ENCODE measurements around the gene LYRM4. TPM values are rescaled to one million over a fixed set of nuclear protein-coding genes. Genes with fewer than 3 reads are reported as not detected.
A peak's percentile ranks its signal among the peaks of the same experiment; 100 is the strongest.

LYRM4 gene
- total RNA-seq, 1 donor from 2014 or later = 23.3 TPM

GRCh38 chr6:5249451-5250122 is 11.2 kb downstream of the LYRM4 start:
- ATAC-seq = no peak
- intact Hi-C loops (cut with DNase I) = no loop called here

DNA sequence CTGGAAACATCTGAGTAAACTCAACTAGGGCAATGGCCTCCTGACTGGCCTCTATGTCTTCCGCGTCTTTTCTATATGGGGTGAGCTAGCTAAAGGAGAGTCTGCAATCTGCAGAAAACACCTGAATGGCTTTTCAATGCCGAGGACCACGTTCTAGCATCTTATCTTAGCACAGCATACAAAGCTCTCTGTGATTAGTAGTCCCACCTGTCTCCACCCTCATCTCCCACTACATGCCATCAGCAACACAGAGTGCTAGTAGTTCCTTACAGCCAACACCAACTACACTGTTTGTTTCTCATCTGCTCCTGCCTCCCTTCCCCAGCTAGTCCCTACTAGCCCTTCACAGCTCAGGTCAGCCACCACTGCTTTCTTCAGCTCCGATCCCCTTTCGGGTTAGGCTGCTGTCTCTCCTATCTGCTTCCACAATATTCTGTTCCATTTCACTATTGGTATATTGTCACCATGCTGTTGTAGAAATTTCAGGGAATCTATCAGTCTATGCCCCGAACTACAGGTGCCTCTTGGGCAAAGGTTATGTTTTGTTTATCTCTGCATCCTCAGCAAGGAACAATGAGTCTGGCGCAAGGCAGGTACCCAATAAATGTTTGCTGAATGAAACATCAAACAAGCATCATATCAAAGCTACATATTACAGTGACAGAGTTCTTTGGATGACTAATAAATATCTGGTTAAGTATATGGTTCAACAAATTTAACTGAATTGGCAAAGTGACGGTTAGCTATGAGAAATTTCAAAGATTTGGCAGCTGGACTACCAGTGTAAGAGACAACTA is 12.2 kb downstream of the LYRM4 start:
- ATAC-seq (no peak), DNase-seq (ENCODE audit: missing footprints) (no peak)
- intact Hi-C loops (cut with DNase I) = no loop called here

More at GRCh38 chr6:5249451-5250122, 11.2 kb downstream of the LYRM4 start:
- DNase-seq (ENCODE audit: missing footprints) = no peak

DNA sequence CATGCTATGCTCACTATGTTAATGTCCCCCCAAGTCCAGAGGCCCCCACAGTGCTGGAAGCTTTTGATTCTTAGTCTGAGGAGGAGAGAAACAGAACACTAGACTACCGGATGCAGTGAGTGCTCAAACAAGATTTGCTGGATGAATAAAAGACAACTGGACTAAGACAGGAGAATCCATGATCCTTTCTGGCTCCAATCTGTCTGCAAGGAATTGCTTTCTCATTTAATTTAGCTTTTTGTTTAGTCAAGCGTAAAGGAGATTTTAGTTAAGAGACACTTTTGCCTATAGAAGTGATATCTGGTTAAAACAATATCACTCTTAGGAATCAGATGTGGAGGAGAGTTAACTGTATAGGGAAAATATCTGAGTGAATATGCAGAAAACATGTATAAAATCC is 13.5 kb downstream of the LYRM4 start:
- intact Hi-C loops (cut with DNase I) = no loop called here
- ATAC-seq = no peak
- no peak for DNase-seq (ENCODE audit: missing footprints)

DNA sequence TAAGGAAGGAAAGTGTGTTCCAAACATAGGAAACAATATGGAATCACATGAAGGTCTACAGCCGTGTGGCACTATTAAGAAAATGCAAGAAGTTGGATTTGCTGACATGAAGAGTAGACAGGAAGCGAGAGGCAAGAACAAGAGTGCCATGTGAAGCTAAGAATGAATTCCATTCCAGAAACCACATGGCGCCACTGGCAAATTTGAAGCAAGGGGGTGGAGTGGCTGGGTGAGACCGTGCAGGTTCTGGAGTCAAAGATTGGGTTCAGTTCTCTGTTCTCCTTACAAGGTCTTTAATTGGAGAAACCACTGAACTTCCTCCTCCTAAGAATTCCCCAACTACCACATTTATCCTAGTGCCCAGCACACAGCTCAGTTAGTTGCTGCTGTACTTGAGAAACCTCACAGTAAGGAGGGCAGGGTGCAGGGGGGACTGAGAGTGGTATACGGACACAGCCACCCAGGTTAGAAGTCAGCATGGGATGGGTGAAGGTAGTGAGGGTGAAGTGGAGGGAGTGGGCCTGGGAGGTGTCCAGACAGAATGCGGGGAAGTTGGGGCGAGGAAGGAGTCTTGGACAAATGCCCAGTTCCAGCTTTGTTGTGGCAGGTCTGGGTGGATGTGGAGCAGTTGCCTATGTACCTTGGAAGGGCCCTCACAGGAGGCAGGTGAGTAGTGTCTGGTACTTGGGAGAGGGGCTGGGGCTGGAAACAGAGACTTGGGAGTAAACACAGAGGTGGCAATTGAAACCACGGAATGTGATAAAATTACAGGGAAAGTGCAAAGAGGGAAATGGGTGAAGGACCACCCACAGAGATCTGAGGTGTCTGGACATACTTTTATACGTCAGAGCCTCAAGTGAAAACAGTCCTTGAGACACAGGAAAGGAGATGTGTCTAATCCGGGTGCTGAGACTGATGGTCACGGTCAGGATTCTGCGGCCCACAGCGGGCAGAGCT is 14.3 kb downstream of the LYRM4 start:
- no peak for DNase-seq (ENCODE audit: missing footprints)
- intact Hi-C loops (cut with DNase I) = no loop called here
- no peak for ATAC-seq

- ATAC-seq = no peak
- no peak for DNase-seq (ENCODE audit: missing footprints)
- intact Hi-C loops (cut with DNase I) = no loop called here
Observed at GRCh38 chr6:5243069-5243468, 17.7 kb downstream of the LYRM4 start.

- no peak for DNase-seq (ENCODE audit: missing footprints)
- ATAC-seq = no peak
- intact Hi-C loops (cut with DNase I) = no loop called here
Observed at GRCh38 chr6:5241252-5241651, 19.5 kb downstream of the LYRM4 start.

GRCh38 chr6:5238336-5238735 is 22.4 kb downstream of the LYRM4 start:
- no peak for ATAC-seq
- intact Hi-C loops (cut with DNase I) = no loop called here
- no peak for DNase-seq (ENCODE audit: missing footprints)

- DNase-seq (ENCODE audit: missing footprints) = no peak
- intact Hi-C loops (cut with DNase I) = no loop called here
- ATAC-seq = no peak
Observed at GRCh38 chr6:5237805-5238204, 22.9 kb downstream of the LYRM4 start.

GRCh38 chr6:5235830-5236229 is 24.9 kb downstream of the LYRM4 start:
- ATAC-seq = no peak
- intact Hi-C loops (cut with DNase I) = no loop called here
- no peak for DNase-seq (ENCODE audit: missing footprints)

GRCh38 chr6:5234874-5235273 is 25.9 kb downstream of the LYRM4 start:
- intact Hi-C loops (cut with DNase I) = no loop called here
- ATAC-seq (no peak), DNase-seq (ENCODE audit: missing footprints) (no peak)

GRCh38 chr6:5231289-5231688 is 29.5 kb downstream of the LYRM4 start:
- intact Hi-C loops (cut with DNase I) = no loop called here
- DNase-seq (ENCODE audit: missing footprints) (no peak), ATAC-seq (no peak)

DNA sequence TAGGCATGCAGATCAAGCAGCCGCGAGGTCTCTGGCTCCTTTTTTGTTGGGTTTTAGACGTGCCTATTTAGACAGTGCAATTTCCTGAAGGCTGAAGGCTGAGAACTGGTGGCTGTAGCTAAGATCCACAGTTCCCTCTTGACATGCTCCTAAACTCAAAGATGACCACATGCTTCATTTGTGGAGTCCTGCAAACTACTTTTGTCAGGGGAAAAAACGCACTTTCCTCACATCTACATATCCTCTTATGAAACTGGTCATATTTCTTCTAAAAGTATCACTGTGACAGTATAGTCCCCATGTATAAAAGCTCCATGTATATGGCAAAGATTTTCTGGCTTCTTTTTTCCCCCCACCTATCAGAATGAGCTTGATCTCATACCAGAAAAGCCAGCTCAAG is 30.7 kb downstream of the LYRM4 start:
- DNase-seq (ENCODE audit: missing footprints) (no peak), ATAC-seq (no peak)
- intact Hi-C loops (cut with DNase I) = no loop called here

- DNase-seq (ENCODE audit: missing footprints) = no peak
- intact Hi-C loops (cut with DNase I) = no loop called here
- no peak for ATAC-seq
Observed at GRCh38 chr6:5229356-5229755, 31.4 kb downstream of the LYRM4 start.

DNA sequence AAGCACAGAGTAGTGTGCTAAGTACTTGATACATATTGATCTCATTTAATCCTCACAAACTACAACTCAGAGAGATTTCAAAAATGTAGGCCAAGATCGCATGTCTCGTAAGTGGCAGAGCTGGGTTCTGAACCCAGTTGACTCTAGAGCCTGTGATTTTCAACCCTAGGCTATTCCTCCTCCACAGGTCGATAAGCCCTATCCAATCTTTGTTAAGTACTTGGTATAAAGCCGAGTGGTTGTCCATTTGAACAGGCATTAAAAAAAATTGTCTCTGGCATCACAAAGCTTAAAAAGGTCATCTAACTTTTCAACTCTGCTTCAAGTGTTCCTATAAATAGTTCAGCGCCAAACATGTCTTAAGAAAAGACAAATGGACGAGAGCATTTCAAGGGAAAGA is 37.4 kb downstream of the LYRM4 start:
- no peak for DNase-seq (ENCODE audit: missing footprints)
- intact Hi-C loops (cut with DNase I) = loop anchor here (5.0 kb wide), 1 partner anchor 39 kb away; the partner anchor contains the start of genes FARS2 and LYRM4
- peak; percentile 23 for ATAC-seq

DNA sequence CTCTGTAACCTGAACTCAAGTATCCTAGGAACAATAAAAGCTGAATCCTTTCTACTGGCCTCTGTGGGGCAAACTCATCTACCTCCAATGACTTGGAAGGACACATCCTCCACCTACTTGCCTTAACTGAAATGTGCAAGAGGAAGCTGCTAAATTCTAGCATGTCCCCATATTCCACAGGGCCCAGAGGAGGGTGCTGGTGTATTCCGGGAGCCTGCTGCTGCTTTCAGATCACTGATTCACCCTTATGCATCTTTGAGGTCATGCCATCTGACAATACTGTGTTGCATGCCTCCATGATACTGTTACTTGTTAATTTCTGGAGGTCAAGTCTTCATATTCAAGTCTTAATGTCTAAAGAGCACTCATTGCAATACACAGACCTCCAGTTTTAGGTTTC is 40.3 kb downstream of the LYRM4 start:
- no peak for ATAC-seq
- DNase-seq (ENCODE audit: missing footprints) = no peak
- intact Hi-C loops (cut with DNase I) = loop anchor here (5.0 kb wide), 1 partner anchor 42 kb away; the partner anchor contains the start of genes FARS2 and LYRM4

GRCh38 chr6:5219011-5219691 is 41.6 kb downstream of the LYRM4 start:
- intact Hi-C loops (cut with DNase I) = loop anchor here (10.0 kb wide), 1 partner anchor 176 kb away; no protein-coding TSS in a partner anchor
- ATAC-seq (no peak), DNase-seq (ENCODE audit: missing footprints) (no peak)

- intact Hi-C loops (cut with DNase I) = loop anchor here (10.0 kb wide), 1 partner anchor 177 kb away; no protein-coding TSS in a partner anchor
- ATAC-seq (no peak), DNase-seq (ENCODE audit: missing footprints) (no peak)
Observed at GRCh38 chr6:5217356-5217755, 43.4 kb downstream of the LYRM4 start.

DNA sequence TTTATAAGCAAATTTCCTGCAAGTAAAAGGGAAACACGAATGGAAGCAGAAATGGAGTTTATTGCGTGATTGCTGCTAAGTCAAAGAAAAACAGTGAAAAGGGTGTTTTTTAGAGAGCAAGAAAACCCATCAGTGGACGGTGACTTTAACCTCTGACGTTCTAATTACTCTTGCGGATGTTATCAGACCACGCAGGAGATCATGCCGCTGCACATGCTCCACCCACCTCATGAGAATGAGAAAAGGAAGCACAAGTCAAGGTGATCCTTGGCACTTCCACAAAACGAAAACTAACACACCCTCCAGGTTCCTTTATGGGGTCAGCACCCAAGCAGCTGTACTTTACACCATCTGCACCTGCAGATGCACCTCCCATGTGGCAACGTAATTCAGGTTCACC is 45.0 kb downstream of the LYRM4 start:
- DNase-seq (ENCODE audit: missing footprints) (no peak), ATAC-seq (no peak)
- intact Hi-C loops (cut with DNase I) = loop anchor here (10.0 kb wide), 1 partner anchor 179 kb away; no protein-coding TSS in a partner anchor

Measured in Right ventricle myocardium inferior (tissue), 1 donor.